OCI-M2 (cell line): ENCODE measurements around the gene PNPLA3.

ENCODE experiments used
- DNase-seq: peaks from one replicate; lab custom pipeline; 2025; ENCODE audit not compliant: unreplicated experiment; lab: John Stamatoyannopoulos, UW

The PNPLA3 gene

DNA sequence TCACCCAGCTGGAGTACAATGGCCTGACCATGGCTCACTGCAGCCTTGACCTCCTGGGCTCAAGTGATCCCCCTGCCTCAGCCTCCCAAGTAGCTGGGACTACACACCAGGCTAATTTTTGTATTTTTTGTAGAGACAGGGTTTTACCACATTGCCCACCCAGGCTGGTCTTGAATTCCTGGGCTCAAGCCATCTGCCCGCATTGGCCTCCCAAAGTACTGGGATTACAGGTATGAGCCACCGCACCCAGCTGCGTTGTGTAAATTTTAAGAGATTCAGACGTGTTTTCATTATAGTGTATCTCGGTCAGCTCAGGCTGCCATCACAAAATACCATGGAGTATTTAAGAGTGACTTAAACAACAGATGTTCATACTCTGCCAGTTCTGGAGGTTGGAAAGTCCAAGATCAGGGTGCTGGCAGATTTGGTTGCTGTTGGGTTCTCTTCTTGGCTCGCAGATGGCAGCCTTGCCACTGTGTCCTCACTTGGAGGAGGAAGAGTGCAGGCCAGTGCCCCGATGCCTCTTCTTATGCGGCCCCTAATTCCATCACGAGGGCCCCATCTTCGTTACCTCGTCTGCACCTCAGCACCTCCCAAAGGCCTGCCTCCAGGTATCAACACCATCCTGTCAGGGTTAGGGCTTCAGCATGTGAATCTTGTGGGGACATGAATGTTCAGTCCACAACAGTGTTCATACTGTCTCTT is 67.9 kb downstream of the PNPLA3 start:
- no peak for DNase-seq

DNA sequence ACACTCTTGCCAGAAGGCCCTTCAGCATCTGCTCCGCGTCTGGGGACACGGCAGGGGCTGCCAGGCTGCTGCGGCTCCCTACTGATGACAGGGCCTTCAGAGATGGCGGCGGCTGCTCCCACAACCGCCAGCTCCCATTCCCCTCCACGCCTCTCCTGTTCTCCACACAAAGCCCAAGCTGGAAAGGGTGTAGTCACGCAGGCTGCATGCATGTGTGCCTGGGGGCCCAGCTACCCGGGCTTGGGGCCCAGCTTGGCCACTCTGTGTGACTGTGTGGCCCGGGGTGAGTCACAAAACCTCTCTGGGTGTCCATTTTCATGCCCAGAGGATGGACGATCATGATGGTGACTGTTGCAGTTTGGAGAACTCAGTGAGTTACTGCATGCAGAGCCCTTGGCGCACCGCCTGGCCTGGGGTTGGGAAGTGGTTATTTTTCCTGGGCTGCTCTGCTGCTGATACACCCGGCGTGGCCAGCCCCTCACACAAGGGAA is 68.8 kb downstream of the PNPLA3 start:
- no peak for DNase-seq

DNA sequence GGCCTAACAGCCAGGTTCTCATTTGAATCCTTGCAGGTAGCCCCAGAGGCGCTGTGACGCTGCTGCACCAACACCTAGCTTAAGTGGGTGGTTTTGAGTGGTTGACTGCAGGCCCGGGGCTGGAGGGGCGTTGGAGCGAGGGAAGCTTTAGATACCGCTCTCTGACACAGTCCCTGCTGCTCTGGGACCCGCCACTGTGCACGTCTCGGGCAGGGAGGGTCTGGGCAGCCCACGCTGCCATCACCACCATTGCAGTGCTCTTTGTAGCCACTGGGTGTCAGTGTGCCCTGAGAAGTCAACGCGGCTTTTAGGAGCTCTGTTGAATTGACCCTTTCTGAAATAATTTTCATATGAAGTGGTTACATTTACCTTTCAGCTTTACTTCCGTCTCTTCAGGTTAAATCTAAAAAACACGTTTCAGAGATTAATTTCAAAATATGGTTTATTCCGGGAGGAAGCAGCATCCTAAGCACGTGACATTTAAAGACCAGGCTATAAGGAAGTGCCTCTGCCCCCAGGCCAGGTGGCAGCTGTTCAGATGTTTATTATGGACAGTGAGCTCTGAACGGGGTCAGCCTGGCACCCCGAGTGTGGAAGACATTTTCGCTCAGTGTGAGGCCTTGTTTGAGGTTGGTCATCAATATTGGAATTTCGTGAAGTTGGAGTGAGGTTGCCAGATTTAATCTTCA is 69.6 kb downstream of the PNPLA3 start:
- DNase-seq: no peak

DNA sequence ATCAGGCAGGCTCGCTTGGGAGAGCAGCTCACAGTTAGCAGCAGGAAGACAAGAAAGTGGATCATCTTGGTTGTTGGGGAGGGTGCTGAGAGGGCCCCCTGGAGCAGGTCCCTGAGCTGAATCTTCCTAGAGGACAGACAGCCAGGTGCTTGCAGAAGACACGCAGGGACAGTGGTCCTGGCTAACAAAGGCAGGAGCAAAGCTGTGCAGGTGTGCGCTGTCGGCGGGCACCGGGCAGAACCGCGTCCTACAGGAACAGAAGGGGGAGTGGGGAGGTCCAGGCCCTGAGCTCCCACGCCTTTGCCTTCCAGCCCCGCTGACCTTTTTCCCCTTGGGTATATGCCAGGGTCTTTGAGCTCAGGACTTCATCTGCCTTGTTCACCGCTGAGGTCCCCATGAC is 70.4 kb downstream of the PNPLA3 start:
- no peak for DNase-seq

DNA sequence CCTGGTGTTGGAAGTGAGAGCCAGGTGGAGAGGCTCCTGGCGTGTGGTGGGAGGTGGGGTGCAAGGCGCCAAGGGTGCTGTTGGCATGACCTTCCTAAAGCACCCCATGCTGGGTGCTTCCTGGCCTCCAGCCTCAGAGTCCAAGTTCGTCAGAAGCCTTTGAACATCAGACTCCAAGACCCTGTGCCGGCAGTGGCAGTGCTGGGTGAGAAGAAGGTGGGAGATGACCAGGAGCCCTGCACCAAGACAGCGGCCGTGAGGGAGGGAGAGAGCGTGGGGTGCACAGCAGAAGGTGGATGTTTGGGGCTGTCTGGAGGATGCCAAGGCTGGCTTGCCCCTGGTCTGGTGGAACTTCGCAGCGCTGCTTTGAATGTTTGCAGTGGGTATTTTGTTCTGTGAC is 70.8 kb downstream of the PNPLA3 start:
- DNase-seq: no peak

DNA sequence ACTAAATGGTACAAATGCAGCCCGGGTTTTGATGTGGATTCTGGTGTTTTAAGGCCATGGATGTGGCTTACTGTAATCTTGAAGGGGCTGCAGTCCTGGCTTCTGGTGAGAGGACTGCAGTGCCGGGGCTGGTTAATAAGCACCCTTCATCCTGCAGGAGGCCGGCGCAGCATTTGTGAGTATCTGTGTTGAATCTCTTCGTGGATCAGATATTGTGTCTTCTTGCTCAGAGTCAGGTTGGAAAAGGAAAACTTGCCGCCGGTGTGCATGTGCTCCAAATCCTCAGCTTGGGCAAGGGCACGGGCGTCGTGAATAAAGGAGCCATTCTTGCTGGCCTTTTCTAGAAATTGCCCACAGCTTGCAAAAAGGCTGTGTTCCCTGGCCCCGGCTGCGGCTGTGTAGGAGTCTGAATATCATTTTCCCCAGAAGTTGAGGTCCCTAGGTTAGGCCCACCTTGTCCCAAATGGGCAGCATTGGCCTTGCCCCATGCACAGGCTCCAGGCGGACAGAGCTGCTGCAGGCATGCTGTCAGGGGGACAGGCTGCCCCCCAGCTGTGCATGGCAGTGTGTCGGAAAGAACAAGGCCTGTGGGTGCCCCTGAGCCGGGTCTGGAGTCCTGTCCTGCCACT is 71.6 kb downstream of the PNPLA3 start:
- DNase-seq: no peak

DNA sequence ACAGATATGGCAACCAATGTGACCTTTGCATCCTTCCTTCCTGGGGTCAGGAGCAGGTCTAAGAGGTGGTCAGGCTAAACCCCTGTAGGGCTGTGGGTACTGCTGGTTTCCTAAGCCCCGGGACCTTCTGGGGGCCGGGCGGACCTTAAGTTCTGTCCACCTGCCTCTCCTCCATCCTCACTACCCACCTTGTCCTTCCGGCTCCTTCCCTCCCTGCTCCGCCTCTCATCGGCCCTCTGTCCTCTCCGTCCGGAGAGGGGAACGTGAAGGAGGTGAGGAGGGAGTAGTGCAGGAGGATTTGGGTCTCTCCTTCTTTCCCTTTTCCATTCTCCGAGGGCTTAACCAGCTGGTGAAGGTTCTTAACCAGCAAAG is 72.2 kb downstream of the PNPLA3 start:
- no peak for DNase-seq

DNA sequence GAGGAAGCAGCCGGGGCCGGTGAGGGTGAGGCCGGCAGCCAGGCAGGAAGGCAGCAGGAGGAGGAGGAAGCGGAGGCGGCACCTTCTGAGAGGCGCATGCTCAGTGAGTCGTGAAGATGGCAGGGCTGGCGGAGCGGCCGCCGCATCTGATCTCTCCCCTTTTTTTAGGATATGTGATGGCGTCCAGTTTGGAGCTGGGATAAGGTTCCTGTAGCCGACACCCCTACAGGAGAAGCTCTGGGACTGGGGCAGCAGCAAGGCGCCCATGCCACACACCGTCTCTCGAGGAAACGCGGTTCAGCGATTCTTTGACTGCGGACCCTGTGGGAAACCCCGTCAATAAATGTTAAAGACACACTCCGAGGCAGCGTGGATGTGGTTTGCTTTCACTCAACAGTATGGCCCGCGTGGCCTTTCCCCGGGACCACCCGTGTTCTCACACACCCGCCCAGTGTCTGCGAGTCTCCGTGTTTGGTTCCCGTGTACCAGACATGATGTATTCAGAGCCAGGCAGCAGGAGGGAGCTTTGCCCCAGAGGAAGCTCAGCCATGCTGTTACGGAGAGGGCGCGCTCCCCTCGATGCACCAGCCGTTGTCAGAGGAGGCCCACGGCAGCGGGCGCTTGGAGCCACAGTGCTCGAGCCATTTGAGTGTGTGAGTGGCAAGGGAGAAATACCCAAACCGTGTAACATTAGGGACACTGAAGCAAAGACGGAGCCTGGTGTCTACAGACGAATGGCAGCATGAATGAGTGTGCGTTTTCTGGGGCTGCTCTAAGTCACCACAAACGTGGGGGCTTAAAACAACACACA is 72.8 kb downstream of the PNPLA3 start:
- DNase-seq: no peak

DNA sequence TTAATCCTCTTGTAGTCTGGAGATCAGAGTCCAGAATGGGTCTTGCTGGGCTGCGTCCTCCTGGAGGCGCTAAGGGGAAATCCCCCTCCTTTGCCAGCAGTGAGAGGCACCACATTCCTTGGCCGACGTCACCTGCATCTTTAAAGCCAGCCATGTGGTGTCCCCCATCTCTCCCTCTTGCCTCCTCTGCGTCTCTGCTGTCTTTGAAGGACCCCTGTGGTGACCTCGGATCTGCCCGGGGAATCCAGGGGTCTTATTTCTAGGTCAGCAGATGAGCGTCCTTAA is 73.3 kb downstream of the PNPLA3 start:
- no peak for DNase-seq
